ENCODE measurements around the gene ADAD2. TPM values are rescaled to one million over a fixed set of nuclear protein-coding genes. Genes with fewer than 3 reads are reported as not detected.

Gene ADAD2
- total and polyA plus RNA-seq, 4 donors = 0.14 to 0.44 (median 0.33) TPM; not detected in 1

- no peak overlapping the region for H3K27ac ChIP-seq (ENCODE audit: low read depth in 1 of 2, low read length in 2 of 2)
- H3K9me3 ChIP-seq (ENCODE audit: control insufficient read depth in 4 of 4, low read length in 3 of 4) = no peaks in the 10 kb centered on the region
- DNase-seq (ENCODE audit: low spot score) = no peak
- H3K27me3 ChIP-seq (ENCODE audit: control insufficient read depth in 4 of 4, insufficient read depth in 4 of 4, low read length in 3 of 4) = peaks cover 0 to 13% (median 0%) of the 10 kb centered on the region in 4 donors
- H3K4me3 ChIP-seq (ENCODE audit: low read depth in 1 of 3, low read length in 3 of 3) = no peak overlapping the region
- 83% methylated on average over 6 of the region's 6 CpGs for WGBS
- TF ChIP-seq GABPA (IDR thresholded peaks at IDR 0.05 in 1 of 2, conservative IDR thresholded peaks at IDR 0.05 in 1 of 2) (no peak), RAD21 (IDR thresholded peaks at IDR 0.05) (no peak), CTCF (IDR thresholded peaks at IDR 0.05; ENCODE audit: low read depth, low read length, missing input control) (no peak), MAX (IDR thresholded peaks at IDR 0.05) (no peak), FOXA1 (IDR thresholded peaks at IDR 0.05) (no peak), RXRA (IDR thresholded peaks at IDR 0.05) (no peak), ZBTB33 (IDR thresholded peaks at IDR 0.05) (no peak), TAF1 (conservative IDR thresholded peaks at IDR 0.05) (no peak), REST (IDR thresholded peaks at IDR 0.05) (no peak), JUND (IDR thresholded peaks at IDR 0.05) (no peak), FOXA2 (IDR thresholded peaks at IDR 0.05) (no peak), ATF3 (IDR thresholded peaks at IDR 0.05) (no peak), SP1 (IDR thresholded peaks at IDR 0.05) (no peak)
- no peaks in the 10 kb centered on the region for H3K4me1 ChIP-seq (ENCODE audit: control insufficient read depth in 4 of 4, insufficient read depth in 4 of 4, low read length in 3 of 4)
- H3K9ac ChIP-seq (ENCODE audit: low read depth in 1 of 2, low read length in 2 of 2) = no peak overlapping the region
- no peaks in the 10 kb centered on the region for H3K36me3 ChIP-seq (ENCODE audit: control insufficient read depth in 4 of 4, insufficient read depth in 3 of 4, low read depth in 1 of 4, low read length in 3 of 4)
These were observed 35.2 kb upstream of the ADAD2 start for GRCh38 chr16:84155771-84156170.

GRCh38 chr16:84156342-84156784 lies 34.6 kb upstream of the ADAD2 start:
- no peak overlapping the region for H3K27ac ChIP-seq (ENCODE audit: low read depth in 1 of 2, low read length in 2 of 2)

More at GRCh38 chr16:84156342-84156784, 34.6 kb upstream of the ADAD2 start:
- no peaks in the 10 kb centered on the region for H3K9me3 ChIP-seq (ENCODE audit: control insufficient read depth in 4 of 4, low read length in 3 of 4)
- H3K27me3 ChIP-seq (ENCODE audit: control insufficient read depth in 4 of 4, insufficient read depth in 4 of 4, low read length in 3 of 4) = peaks cover 0 to 13% (median 0%) of the 10 kb centered on the region in 4 donors
- no peaks in the 10 kb centered on the region for H3K4me1 ChIP-seq (ENCODE audit: control insufficient read depth in 4 of 4, insufficient read depth in 4 of 4, low read length in 3 of 4)
- DNase-seq (ENCODE audit: low spot score) = no peak
- WGBS = 82% methylated on average over 5 of the region's 5 CpGs
- H3K9ac ChIP-seq (ENCODE audit: low read depth in 1 of 2, low read length in 2 of 2) = no peak overlapping the region
- no peaks in the 10 kb centered on the region for H3K36me3 ChIP-seq (ENCODE audit: control insufficient read depth in 4 of 4, insufficient read depth in 3 of 4, low read depth in 1 of 4, low read length in 3 of 4)
- no peak for TF ChIP-seq MAX (IDR thresholded peaks at IDR 0.05)
- no peak for TF ChIP-seq HNF4A (conservative IDR thresholded peaks at IDR 0.05)
- TF ChIP-seq CTCF (IDR thresholded peaks at IDR 0.05; ENCODE audit: low read depth, low read length, missing input control) = no peak
- TF ChIP-seq GABPA (IDR thresholded peaks at IDR 0.05 in 1 of 2, conservative IDR thresholded peaks at IDR 0.05 in 1 of 2) = no peak
- TF ChIP-seq EGR1 (IDR thresholded peaks at IDR 0.05; ENCODE audit: low read depth in 2 of 2) = no peak
- H3K4me3 ChIP-seq (ENCODE audit: low read depth in 1 of 3, low read length in 3 of 3) = no peak overlapping the region

Data from liver (tissue), 9 donors.